ENCODE data around the gene FAM241B.

The FAM241B gene

GRCh38 chr10:69629897-69630650 lies at the start of gene FAM241B:
FAM241B (plus strand) TSS chr10:69630247; CDS start chr10:69631744, 1,497 bp downstream.
- TF ChIP-seq JUND (IDR thresholded peaks at IDR 0.05; ENCODE audit: low read depth): no peak
- DNase-seq (ENCODE audit: low read depth in 1 of 2, low spot score in 1 of 2): peak; percentile 77 to 86
- in situ Hi-C loops (cut with HindIII; ENCODE audit: low pct_unique_long_range_greater_than_20kb, low sequenced_read_pairs): no loop called here

- in situ Hi-C loops (cut with HindIII; ENCODE audit: low pct_unique_long_range_greater_than_20kb, low sequenced_read_pairs): no loop called here
- TF ChIP-seq JUND (IDR thresholded peaks at IDR 0.05; ENCODE audit: low read depth): no peak
- no peak for DNase-seq (ENCODE audit: low read depth in 1 of 2, low spot score in 1 of 2)
Measured at GRCh38 chr10:69580435-69580834, 49.6 kb upstream of the FAM241B start.

- TF ChIP-seq JUND (IDR thresholded peaks at IDR 0.05; ENCODE audit: low read depth): no peak
- DNase-seq (ENCODE audit: low read depth in 1 of 2, low spot score in 1 of 2): no peak
- in situ Hi-C loops (cut with HindIII; ENCODE audit: low pct_unique_long_range_greater_than_20kb, low sequenced_read_pairs): no loop called here
Measured at GRCh38 chr10:69583106-69583505, 46.9 kb upstream of the FAM241B start.

GRCh38 chr10:69584624-69585023 lies 45.4 kb upstream of the FAM241B start:
- no peak for TF ChIP-seq JUND (IDR thresholded peaks at IDR 0.05; ENCODE audit: low read depth)
- in situ Hi-C loops (cut with HindIII; ENCODE audit: low pct_unique_long_range_greater_than_20kb, low sequenced_read_pairs): no loop called here
- DNase-seq (ENCODE audit: low read depth in 1 of 2, low spot score in 1 of 2): peak in 1 of 2 experiments; percentile 18

- DNase-seq (ENCODE audit: low read depth in 1 of 2, low spot score in 1 of 2): no peak
- in situ Hi-C loops (cut with HindIII; ENCODE audit: low pct_unique_long_range_greater_than_20kb, low sequenced_read_pairs): no loop called here
- TF ChIP-seq JUND (IDR thresholded peaks at IDR 0.05; ENCODE audit: low read depth): no peak
Measured at GRCh38 chr10:69588358-69588757, 41.7 kb upstream of the FAM241B start.

- TF ChIP-seq JUND (IDR thresholded peaks at IDR 0.05; ENCODE audit: low read depth): no peak
- no peak for DNase-seq (ENCODE audit: low read depth in 1 of 2, low spot score in 1 of 2)
- in situ Hi-C loops (cut with HindIII; ENCODE audit: low pct_unique_long_range_greater_than_20kb, low sequenced_read_pairs): no loop called here
Measured at GRCh38 chr10:69600761-69601330, 29.2 kb upstream of the FAM241B start.

GRCh38 chr10:69609077-69609476 lies 21.0 kb upstream of the FAM241B start:
- no peak for TF ChIP-seq JUND (IDR thresholded peaks at IDR 0.05; ENCODE audit: low read depth)
- in situ Hi-C loops (cut with HindIII; ENCODE audit: low pct_unique_long_range_greater_than_20kb, low sequenced_read_pairs): no loop called here
- DNase-seq (ENCODE audit: low read depth in 1 of 2, low spot score in 1 of 2): no peak

- no peak for TF ChIP-seq JUND (IDR thresholded peaks at IDR 0.05; ENCODE audit: low read depth)
- in situ Hi-C loops (cut with HindIII; ENCODE audit: low pct_unique_long_range_greater_than_20kb, low sequenced_read_pairs): no loop called here
- no peak for DNase-seq (ENCODE audit: low read depth in 1 of 2, low spot score in 1 of 2)
Measured at GRCh38 chr10:69612760-69613159, 17.3 kb upstream of the FAM241B start.

GRCh38 chr10:69614130-69614529 lies 15.9 kb upstream of the FAM241B start:
- TF ChIP-seq JUND (IDR thresholded peaks at IDR 0.05; ENCODE audit: low read depth): no peak
- in situ Hi-C loops (cut with HindIII; ENCODE audit: low pct_unique_long_range_greater_than_20kb, low sequenced_read_pairs): no loop called here
- no peak for DNase-seq (ENCODE audit: low read depth in 1 of 2, low spot score in 1 of 2)

- in situ Hi-C loops (cut with HindIII; ENCODE audit: low pct_unique_long_range_greater_than_20kb, low sequenced_read_pairs): no loop called here
- no peak for TF ChIP-seq JUND (IDR thresholded peaks at IDR 0.05; ENCODE audit: low read depth)
- DNase-seq (ENCODE audit: low read depth in 1 of 2, low spot score in 1 of 2): no peak
Measured at GRCh38 chr10:69616358-69616757, 13.7 kb upstream of the FAM241B start.

- in situ Hi-C loops (cut with HindIII; ENCODE audit: low pct_unique_long_range_greater_than_20kb, low sequenced_read_pairs): no loop called here
- no peak for TF ChIP-seq JUND (IDR thresholded peaks at IDR 0.05; ENCODE audit: low read depth)
- no peak for DNase-seq (ENCODE audit: low read depth in 1 of 2, low spot score in 1 of 2)
Measured at GRCh38 chr10:69618746-69619145, 11.3 kb upstream of the FAM241B start.

GRCh38 chr10:69619626-69620025 lies 10.4 kb upstream of the FAM241B start:
- no peak for TF ChIP-seq JUND (IDR thresholded peaks at IDR 0.05; ENCODE audit: low read depth)
- DNase-seq (ENCODE audit: low read depth in 1 of 2, low spot score in 1 of 2): no peak
- in situ Hi-C loops (cut with HindIII; ENCODE audit: low pct_unique_long_range_greater_than_20kb, low sequenced_read_pairs): no loop called here

GRCh38 chr10:69620625-69621024 lies 9.4 kb upstream of the FAM241B start:
- in situ Hi-C loops (cut with HindIII; ENCODE audit: low pct_unique_long_range_greater_than_20kb, low sequenced_read_pairs): no loop called here
- TF ChIP-seq JUND (IDR thresholded peaks at IDR 0.05; ENCODE audit: low read depth): no peak
- no peak for DNase-seq (ENCODE audit: low read depth in 1 of 2, low spot score in 1 of 2)

Measured in T47D (cell line).